CD4-positive, alpha-beta T cell treated with Interleukin-15 for 4 hours (primary cell): ENCODE results near the gene PTGES2.
"Not testable (repeated sequence)": the region's sequence is repeated elsewhere in the genome, so short reads cannot be mapped to it uniquely, and the experiment has no call there.

Experiments used
- DNase-seq: peaks from one replicate; pipeline ENCODE4 v3.0.0-alpha.2; 2020; ENCODE audit warnings: low spot score

PTGES2 gene

GRCh38 chr9:128118971-128119665 lies 8.4 kb downstream of the PTGES2 start:
- no peak for DNase-seq

- DNase-seq: no peak
These were observed 9.1 kb downstream of the PTGES2 start for GRCh38 chr9:128118472-128118857.

- peak; percentile 94 for DNase-seq
These were observed 9.7 kb downstream of the PTGES2 start for GRCh38 chr9:128117613-128118471.

- no peak for DNase-seq
These were observed 11.1 kb downstream of the PTGES2 start for GRCh38 chr9:128116104-128117083.

- DNase-seq: no peak
These were observed 12.1 kb downstream of the PTGES2 start for GRCh38 chr9:128115187-128116103.

GRCh38 chr9:128114326-128115186 lies 13.0 kb downstream of the PTGES2 start:
- DNase-seq: no peak

- DNase-seq: no peak
These were observed 13.8 kb downstream of the PTGES2 start for GRCh38 chr9:128113526-128114325.

- DNase-seq: not testable (repeated sequence)
These were observed 15.8 kb downstream of the PTGES2 start for GRCh38 chr9:128111726-128112125.

- no peak for DNase-seq
These were observed 18.3 kb downstream of the PTGES2 start for GRCh38 chr9:128109050-128109709.

- no peak for DNase-seq
These were observed 19.1 kb downstream of the PTGES2 start for GRCh38 chr9:128108269-128109049.

- DNase-seq: no peak
These were observed 19.9 kb downstream of the PTGES2 start for GRCh38 chr9:128107468-128108268.

- DNase-seq: no peak
These were observed 20.5 kb downstream of the PTGES2 start for GRCh38 chr9:128106940-128107467.

- no peak for DNase-seq
These were observed 21.2 kb downstream of the PTGES2 start for GRCh38 chr9:128106181-128106939.

- DNase-seq: no peak
These were observed 21.9 kb downstream of the PTGES2 start for GRCh38 chr9:128105538-128106175.

GRCh38 chr9:128104171-128104618 lies 23.3 kb downstream of the PTGES2 start:
- DNase-seq: no peak
